H1 (cell line): ENCODE data around the gene KCNB1. TPM values are rescaled to one million over a fixed set of nuclear protein-coding genes. Genes with fewer than 3 reads are reported as not detected.
A peak's percentile ranks its signal among the peaks of the same experiment; 100 is the strongest.

Experiments used
- CTCF ChIA-PET: fragments of 300-600 bp; sonication (Branson Sonifier 250); formaldehyde crosslinking; loops from one replicate; lab custom pipeline; 2021; ENCODE audit not compliant: partially characterized antibody; lab: Charles Lee
- POLR2A ChIA-PET: fragments of 300-600 bp; sonication (Branson Sonifier 250); formaldehyde crosslinking; loops from one replicate; lab custom pipeline; 2021; ENCODE audit warnings: inconsistent platforms; ENCODE audit not compliant: partially characterized antibody; lab: Charles Lee
- DNase-seq, 2 experiments: peaks; one replicate each; pipeline versions ENCODE4 v3.0.0 to v3.0.0-alpha.2; 2010 to 2022; ENCODE audit warnings: low spot score in 2 of 2, low read depth in 1 of 2, mixed read lengths in 1 of 2
- FAIRE-seq: peaks from 2 replicates; lab custom pipeline; 2011; peaks lifted over from hg19 to GRCh38; lab: Jason Lieb, UNC
- H2AFZ ChIP-seq: 2 replicates; pipeline ENCODE4 v1.8.1; 2012; ENCODE audit warnings: low read length, inconsistent platforms
- H2AK5ac ChIP-seq: 2 replicates; pipeline ENCODE4 v1.6.1; 2013; ENCODE audit warnings: low read depth, low read length
- H2BK120ac ChIP-seq: replicated peaks from 2 replicates; pipeline ENCODE3; 2013; ENCODE audit warnings: low read depth, low read length, inconsistent platforms
- H2BK12ac ChIP-seq: 2 replicates; pipeline ENCODE4 v1.6.1; 2013; ENCODE audit warnings: low read depth, low read length
- H2BK15ac ChIP-seq: 2 replicates; pipeline ENCODE4 v1.6.1; 2013; ENCODE audit warnings: low read length
- H2BK20ac ChIP-seq: 2 replicates; pipeline ENCODE4 v1.6.1; 2013; ENCODE audit warnings: low read length
- H2BK5ac ChIP-seq: 2 replicates; pipeline ENCODE4 v1.6.1; 2013; ENCODE audit warnings: low read depth, low read length
- H3K14ac ChIP-seq: 2 replicates; pipeline ENCODE4 v1.6.1; 2013; ENCODE audit warnings: inconsistent platforms; ENCODE audit not compliant: insufficient read length
- H3K18ac ChIP-seq: 2 replicates; pipeline ENCODE4 v1.6.1; 2013; ENCODE audit warnings: low read length; ENCODE audit errors: extremely low read depth
- H3K23ac ChIP-seq: 2 replicates; pipeline ENCODE4 v1.6.1; 2013; ENCODE audit warnings: inconsistent platforms; ENCODE audit not compliant: insufficient read length
- H3K23me2 ChIP-seq: 2 replicates; pipeline ENCODE4 v1.6.1; 2013; ENCODE audit warnings: low read depth, low read length
- H3K27ac ChIP-seq: 2 replicates; pipeline ENCODE4 v1.6.1; 2011; ENCODE audit warnings: low read depth, low read length, inconsistent platforms
- H3K27me3 ChIP-seq, 4 experiments: replicated peaks in 1 of 4; 1 replicate in 1 of 4; 2 replicates in 3 of 4; pipeline versions ENCODE4 v1.6.1 to v1.8.1; 2011 to 2013; ENCODE audit warnings: low read length in 3 of 4, mild to moderate bottlenecking in 3 of 4, inconsistent platforms in 2 of 4, mixed read lengths in 2 of 4, moderate library complexity in 1 of 4; ENCODE audit not compliant: control insufficient read depth in 3 of 4, insufficient read depth in 3 of 4; ENCODE audit errors: extremely low read depth in 1 of 4
- H3K36me3 ChIP-seq, 4 experiments: 2 replicates each; pipeline versions ENCODE4 v1.6.1 to v1.8.1; 2011 to 2013; ENCODE audit warnings: mild to moderate bottlenecking in 4 of 4, low read length in 3 of 4, moderate library complexity in 2 of 4, control low read depth in 1 of 4, inconsistent platforms in 1 of 4; ENCODE audit not compliant: insufficient read depth in 4 of 4, control insufficient read depth in 2 of 4
- H3K4ac ChIP-seq: replicated peaks from 2 replicates; pipeline ENCODE3; 2013; ENCODE audit warnings: low read length, low read depth, mixed read lengths, inconsistent platforms; ENCODE audit not compliant: insufficient read length
- H3K4me1 ChIP-seq, 4 experiments: replicated peaks in 1 of 4; 1 replicate in 1 of 4; 2 replicates in 3 of 4; pipeline versions ENCODE4 v1.6.1 to v1.8.1; 2011 to 2013; ENCODE audit warnings: low read length in 3 of 4, inconsistent platforms in 2 of 4, mixed read lengths in 1 of 4; ENCODE audit not compliant: insufficient read depth in 4 of 4, control insufficient read depth in 3 of 4
- H3K4me2 ChIP-seq, 2 experiments: 2 replicates each; pipeline versions ENCODE4 v1.6.1 to v1.8.1; 2011 to 2013; ENCODE audit warnings: low read depth in 2 of 2, low read length in 2 of 2, control low read depth in 1 of 2, inconsistent platforms in 1 of 2, mild to moderate bottlenecking in 1 of 2; ENCODE audit not compliant: insufficient read depth in 1 of 2
- H3K4me3 ChIP-seq, 4 experiments: fragments of 200-600, 300-600 bp in 1 of 4; sonication (generic), shearing (Covaris generic), sonication (Bioruptor Twin) in 1 of 4; 2 replicates each; pipeline versions ENCODE4 v1.5.1 to v1.8.1; 2011 to 2016; ENCODE audit warnings: low read length in 4 of 4, low read depth in 3 of 4, control low read depth in 2 of 4, inconsistent platforms in 2 of 4, mild to moderate bottlenecking in 2 of 4, mixed read lengths in 1 of 4, moderate library complexity in 1 of 4; ENCODE audit not compliant: insufficient read depth in 2 of 4; ENCODE audit errors: extremely low read depth in 1 of 4
- H3K56ac ChIP-seq: replicated peaks from 2 replicates; pipeline ENCODE3; 2013; ENCODE audit warnings: low read depth, mild to moderate bottlenecking, mixed read lengths, low read length, inconsistent platforms; ENCODE audit not compliant: insufficient read length
- H3K79me1 ChIP-seq: 2 replicates; pipeline ENCODE4 v1.6.1; 2013; ENCODE audit warnings: low read depth, low read length, control low read depth
- H3K79me2 ChIP-seq, 2 experiments: 2 replicates each; pipeline versions ENCODE4 v1.6.1 to v1.8.1; 2012 to 2013; ENCODE audit warnings: low read length in 2 of 2, mild to moderate bottlenecking in 2 of 2, inconsistent platforms in 1 of 2; ENCODE audit not compliant: insufficient read depth in 2 of 2, control insufficient read depth in 1 of 2
- H3K9ac ChIP-seq, 4 experiments: replicated peaks in 1 of 4; 1 replicate in 1 of 4; 2 replicates in 3 of 4; pipeline versions ENCODE4 v1.6.1 to v1.8.1; 2011 to 2013; ENCODE audit warnings: low read depth in 3 of 4, low read length in 3 of 4, control low read depth in 2 of 4, mild to moderate bottlenecking in 2 of 4, moderate library complexity in 2 of 4, inconsistent platforms in 1 of 4; ENCODE audit errors: extremely low read depth in 1 of 4
- H3K9me3 ChIP-seq, 2 experiments: 2 replicates each; pipeline versions ENCODE4 v1.6.1 to v1.8.1; 2012 to 2013; ENCODE audit warnings: mild to moderate bottlenecking in 2 of 2, moderate library complexity in 2 of 2, control low read depth in 1 of 2, inconsistent platforms in 1 of 2, low read depth in 1 of 2, low read length in 1 of 2, mixed read lengths in 1 of 2; ENCODE audit not compliant: insufficient read depth in 2 of 2
- H4K20me1 ChIP-seq, 2 experiments: replicated peaks in 1 of 2; 2 replicates each; pipeline versions ENCODE3 to v1.8.1; 2011 to 2013; ENCODE audit warnings: inconsistent platforms in 2 of 2, low read length in 2 of 2, mild to moderate bottlenecking in 1 of 2; ENCODE audit not compliant: insufficient read depth in 2 of 2, control insufficient read depth in 1 of 2
- H4K5ac ChIP-seq: 2 replicates; pipeline ENCODE4 v1.6.1; 2013; ENCODE audit warnings: low read length, low read depth, mixed read lengths, inconsistent platforms; ENCODE audit not compliant: insufficient read length
- H4K8ac ChIP-seq: 2 replicates; pipeline ENCODE4 v1.8.0; 2013; ENCODE audit warnings: mild to moderate bottlenecking, moderate library complexity, low read length, inconsistent platforms; ENCODE audit not compliant: insufficient read depth; ENCODE audit errors: extremely low read depth
- H4K91ac ChIP-seq: replicated peaks from 2 replicates; pipeline ENCODE3; 2013; ENCODE audit warnings: low read length, mixed read lengths, inconsistent platforms; ENCODE audit not compliant: insufficient read length
- BCL11A ChIP-seq, 2 experiments: IDR thresholded peaks; one replicate each; pipeline ENCODE4 v1.6.1; 2011; ENCODE audit warnings: low read depth in 2 of 2, low read length in 2 of 2, mild to moderate bottlenecking in 2 of 2
- GABPA ChIP-seq: IDR thresholded peaks from 2 replicates; pipeline ENCODE4 v1.6.1; 2011; ENCODE audit warnings: mild to moderate bottlenecking, low read length, moderate library complexity, borderline replicate concordance; ENCODE audit not compliant: insufficient read depth
- GTF2F1 ChIP-seq: IDR thresholded peaks from 2 replicates; pipeline ENCODE4 v1.6.1; 2012; ENCODE audit warnings: low read depth, low read length, improper control_type of control experiment, borderline replicate concordance
- HDAC6 ChIP-seq: IDR thresholded peaks from one replicate; pipeline ENCODE4 v1.7.1; 2012; ENCODE audit warnings: low read depth, mild to moderate bottlenecking, inconsistent platforms, low read length, moderate library complexity
- MAFK ChIP-seq: IDR thresholded peaks from 2 replicates; pipeline ENCODE4 v1.6.1; 2012; ENCODE audit warnings: low read depth, mild to moderate bottlenecking, improper control_type of control experiment, low read length
- POLR2AphosphoS5 ChIP-seq: IDR thresholded peaks from 2 replicates; pipeline ENCODE4 v1.6.1; 2011; ENCODE audit warnings: low read depth, low read length
- RFX5 ChIP-seq: IDR thresholded peaks from 2 replicates; pipeline ENCODE4 v1.6.1; 2011; ENCODE audit warnings: low read depth, low read length, improper control_type of control experiment, borderline replicate concordance
- RNF2 ChIP-seq: fragments of 200-900, 300-1000 bp; sonication (generic); IDR thresholded peaks from 2 replicates; pipeline ENCODE4 v1.7.1; 2016; ENCODE audit warnings: borderline replicate concordance, low read depth, mild to moderate bottlenecking, antibody characterized with exemption, low read length; ENCODE audit not compliant: poor library complexity, severe bottlenecking; ENCODE audit errors: missing control alignments
- SUZ12 ChIP-seq: fragments of 200-600 bp; sonication (generic); IDR thresholded peaks from 2 replicates; pipeline ENCODE4 v1.6.1; 2012; ENCODE audit warnings: mild to moderate bottlenecking, inconsistent platforms, low read length, moderate library complexity, mixed read lengths
- TAF7 ChIP-seq: optimal IDR thresholded peaks from 2 replicates; pipeline ENCODE3; 2011; ENCODE audit warnings: low read depth, mild to moderate bottlenecking, inconsistent platforms, low read length, moderate library complexity, borderline replicate concordance
- WGBS, 2 experiments: shearing (Covaris generic) in 1 of 2; methylation state at CpG; one replicate each; pipeline versions ENCODE4 v1.1.6 to v1.1.7; 2013 to 2015; ENCODE audit warnings: low lambda C conversion rate in 2 of 2, mixed read lengths in 2 of 2, inconsistent platforms in 1 of 2, low coverage in 1 of 2, missing lambda C conversion rate in 1 of 2; ENCODE audit not compliant: insufficient replicate concordance in 2 of 2, insufficient coverage in 1 of 2, insufficient read length in 1 of 2; ENCODE audit errors: extremely low coverage in 1 of 2, missing lambda C conversion rate in 1 of 2; 5-methylcytosine and 5-hydroxymethylcytosine counted together
- polyA plus RNA-seq, 7 experiments: library from polyadenylated mRNA; depleted of rRNA in 3 of 7; stranded (reverse) in 5 of 7; unstranded in 2 of 7; fragments of >200 nt in 5 of 7; fragments of 200-250 nt in 2 of 7; gene quantifications; 1 replicate in 5 of 7; 2 replicates in 1 of 7; 4 replicates in 1 of 7; pipeline versions ENCODE4 v1.2.1 to v1.2.3, GENCODE V29; 2011 to 2013; ENCODE audit warnings: missing spikeins in 2 of 7, mixed read lengths in 2 of 7
- total RNA-seq: library from RNA; stranded (reverse); fragmentation: NEBNext Ultra II Directional; extraction: Animal tissue kit (Norgen Biotek cat#: 25700); gene quantifications from 2 replicates; pipeline ENCODE4 v1.2.1, GENCODE V29; 2021
- TF ChIP-seq, protein P1 (sequence below): IDR thresholded peaks from 2 replicates; pipeline ENCODE4 v1.6.1; 2012; ENCODE audit warnings: low read length, inconsistent platforms

The KCNB1 gene
- total and polyA plus RNA-seq, 2 of the 8 experiments (the other 6 are each of a cell fraction or from before 2014, with no cell fraction given), result 0.58 to 0.67 TPM

DNA sequence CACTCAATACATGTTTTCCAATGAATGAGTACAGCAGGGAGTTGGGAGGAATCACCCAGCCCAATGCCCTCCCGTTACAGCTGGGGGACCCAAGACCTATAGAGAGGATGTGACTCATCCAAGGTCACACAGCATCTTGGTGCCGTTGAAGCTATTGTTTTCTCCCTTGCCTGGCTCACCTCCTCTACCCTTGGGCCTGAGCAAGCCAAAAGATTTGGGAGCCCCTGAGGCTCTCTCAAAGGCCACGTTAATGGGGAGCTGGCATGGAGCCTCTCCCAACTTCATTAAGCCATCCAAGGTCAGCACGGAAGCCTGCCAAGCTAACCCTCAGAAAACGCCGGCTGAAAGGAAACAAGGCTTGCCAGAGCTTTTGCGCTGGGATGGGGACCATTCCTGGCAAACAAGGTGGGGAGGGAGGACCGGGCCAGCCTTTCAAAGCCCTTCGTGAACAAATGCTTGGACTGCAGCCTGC lies 30.4 kb downstream of the KCNB1 start:
- peaks cover 10 to 18% (median 12%) of the 10 kb centered on the region in 4 experiments for H3K4me1 ChIP-seq
- no peak for TF ChIP-seq SUZ12
- TF ChIP-seq, protein P1, sequence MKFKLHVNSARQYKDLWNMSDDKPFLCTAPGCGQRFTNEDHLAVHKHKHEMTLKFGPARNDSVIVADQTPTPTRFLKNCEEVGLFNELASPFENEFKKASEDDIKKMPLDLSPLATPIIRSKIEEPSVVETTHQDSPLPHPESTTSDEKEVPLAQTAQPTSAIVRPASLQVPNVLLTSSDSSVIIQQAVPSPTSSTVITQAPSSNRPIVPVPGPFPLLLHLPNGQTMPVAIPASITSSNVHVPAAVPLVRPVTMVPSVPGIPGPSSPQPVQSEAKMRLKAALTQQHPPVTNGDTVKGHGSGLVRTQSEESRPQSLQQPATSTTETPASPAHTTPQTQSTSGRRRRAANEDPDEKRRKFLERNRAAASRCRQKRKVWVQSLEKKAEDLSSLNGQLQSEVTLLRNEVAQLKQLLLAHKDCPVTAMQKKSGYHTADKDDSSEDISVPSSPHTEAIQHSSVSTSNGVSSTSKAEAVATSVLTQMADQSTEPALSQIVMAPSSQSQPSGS, result no peak
- no peak for TF ChIP-seq GTF2F1
- TF ChIP-seq POLR2AphosphoS5, result no peak
- no peak for TF ChIP-seq GABPA
- TF ChIP-seq MAFK, result no peak
- TF ChIP-seq RNF2, result no peak
- TF ChIP-seq TAF7, result no peak
- TF ChIP-seq BCL11A (IDR thresholded peaks at IDR 0.05; ENCODE audit: low read depth in 2 of 2, low read length in 2 of 2), result no peak
- no peak for TF ChIP-seq HDAC6
- no peak for TF ChIP-seq RFX5

More for the DNA sequence above, 30.4 kb downstream of the KCNB1 start:
- Histone ChIP-seq H2BK20ac (peak overlapping the region; percentile 17; the same call in 1 of the 2 replicates), H3K27me3 (no peaks in the 10 kb centered on the region; a peak in 1 of 7 replicates), H2AFZ (no peak overlapping the region), H3K27ac (no peak overlapping the region), H3K18ac (no peak overlapping the region), H3K9ac (no peak overlapping the region), H4K20me1 (no peaks in the 10 kb centered on the region), H3K79me1 (no peaks in the 10 kb centered on the region), H3K9me3 (no peaks in the 10 kb centered on the region), H3K79me2 (no peaks in the 10 kb centered on the region), H3K4me3 (no peak overlapping the region), H4K5ac (no peak overlapping the region), H3K23me2 (no peaks in the 10 kb centered on the region), H3K4me2 (no peak overlapping the region), H4K91ac (no peak overlapping the region), H2AK5ac (no peak overlapping the region), H2BK15ac (peak overlapping the region; percentile 34; the same call in 1 of the 2 replicates), H3K36me3 (no peaks in the 10 kb centered on the region), H2BK12ac (no peak overlapping the region), H3K4ac (no peak overlapping the region), H3K14ac (no peak overlapping the region), H2BK120ac (no peak overlapping the region), H3K56ac (no peak overlapping the region), H4K8ac (no peak overlapping the region; the same call in 1 of the 2 replicates), H3K23ac (no peak overlapping the region), H2BK5ac (no peak overlapping the region)
- CTCF ChIA-PET, result interaction anchor here (1.6 to 2.1 kb wide), 2 partner anchors 30 to 67 kb away, joined by 4 to 11 read pairs; partner anchors contain the start of gene KCNB1
- DNase-seq, result no peak
- 95% methylated on average over 9 of the region's 9 CpGs; no CpG with 5 or more reads in 1 of the 2 experiments for WGBS, 2 experiments
- FAIRE-seq, result no peak
- POLR2A ChIA-PET, result interaction anchor here (1.3 kb wide), 1 partner anchor 10 kb away, joined by 4 read pairs; no protein-coding TSS in a partner anchor
